ENCODE data around the gene POLQ.
A peak's percentile ranks its signal among the peaks of the same experiment; 100 is the strongest.

The POLQ gene

GRCh38 chr3:121424549-121424948 lies 121.2 kb downstream of the POLQ start:
- H3K27me3 ChIP-seq (ENCODE audit: insufficient read depth, poor library complexity, severe bottlenecking): no peaks in the 10 kb centered on the region
- H3K27ac ChIP-seq (replicated peaks): no peak overlapping the region
- TF ChIP-seq POLR2AphosphoS5 (IDR thresholded peaks at IDR 0.05; ENCODE audit: low read depth): no peak
- TF ChIP-seq GABPA (IDR thresholded peaks at IDR 0.05; ENCODE audit: low read depth): no peak
- TF ChIP-seq REST (IDR thresholded peaks at IDR 0.05; ENCODE audit: insufficient replicate concordance, low read depth): no peak
- TF ChIP-seq CTCF (IDR thresholded peaks at IDR 0.05; ENCODE audit: insufficient read depth, low read length): no peak
- no peak for TF ChIP-seq SPI1 (IDR thresholded peaks at IDR 0.05; ENCODE audit: borderline replicate concordance, low read depth)
- no peak for DNase-seq (ENCODE audit: low read depth in 1 of 2, low spot score in 1 of 2)
- H3K4me3 ChIP-seq (replicated peaks; ENCODE audit: insufficient read depth, low read length): no peak overlapping the region

- TF ChIP-seq SPI1 (IDR thresholded peaks at IDR 0.05; ENCODE audit: borderline replicate concordance, low read depth): no peak
- no peak for TF ChIP-seq REST (IDR thresholded peaks at IDR 0.05; ENCODE audit: insufficient replicate concordance, low read depth)
- TF ChIP-seq CTCF (IDR thresholded peaks at IDR 0.05; ENCODE audit: insufficient read depth, low read length): no peak
- TF ChIP-seq GABPA (IDR thresholded peaks at IDR 0.05; ENCODE audit: low read depth): no peak
- no peak for TF ChIP-seq POLR2AphosphoS5 (IDR thresholded peaks at IDR 0.05; ENCODE audit: low read depth)
- no peak for DNase-seq (ENCODE audit: low read depth in 1 of 2, low spot score in 1 of 2)
- Histone ChIP-seq H3K4me3 (replicated peaks; ENCODE audit: insufficient read depth, low read length) (no peak overlapping the region), H3K27me3 (ENCODE audit: insufficient read depth, poor library complexity, severe bottlenecking) (no peaks in the 10 kb centered on the region), H3K27ac (replicated peaks) (no peak overlapping the region)
Measured at GRCh38 chr3:121418182-121418581, 127.6 kb downstream of the POLQ start.

GRCh38 chr3:121414924-121415323 lies 130.9 kb downstream of the POLQ start:
- Histone ChIP-seq H3K27me3 (ENCODE audit: insufficient read depth, poor library complexity, severe bottlenecking) (no peaks in the 10 kb centered on the region), H3K4me3 (replicated peaks; ENCODE audit: insufficient read depth, low read length) (no peak overlapping the region), H3K27ac (replicated peaks) (no peak overlapping the region)
- no peak for TF ChIP-seq GABPA (IDR thresholded peaks at IDR 0.05; ENCODE audit: low read depth)
- TF ChIP-seq REST (IDR thresholded peaks at IDR 0.05; ENCODE audit: insufficient replicate concordance, low read depth): no peak
- no peak for TF ChIP-seq SPI1 (IDR thresholded peaks at IDR 0.05; ENCODE audit: borderline replicate concordance, low read depth)
- TF ChIP-seq CTCF (IDR thresholded peaks at IDR 0.05; ENCODE audit: insufficient read depth, low read length): no peak
- TF ChIP-seq POLR2AphosphoS5 (IDR thresholded peaks at IDR 0.05; ENCODE audit: low read depth): no peak
- peak in 1 of 2 experiments; percentile 4 for DNase-seq (ENCODE audit: low read depth in 1 of 2, low spot score in 1 of 2)

Measured in HL-60 (cell line).